Omental fat pad (tissue), 4 donors: ENCODE measurements around the gene PDE11A. TPM values are rescaled to one million over a fixed set of nuclear protein-coding genes. Genes with fewer than 3 reads are reported as not detected.

Experiments
- ATAC-seq: fragments of 150-250 bp; one replicate; pipeline ENCODE4 v1.9.1; 2016; ENCODE audit warnings: mild to moderate bottlenecking, moderate library complexity; ENCODE audit not compliant: low FRiP score
- DNase-seq: peaks from one replicate; pipeline ENCODE4 v3.0.0-alpha.2; 2019; ENCODE audit warnings: low spot score
- CTCF ChIP-seq, 3 donors: fragments of 450-650 bp; IDR thresholded peaks; one replicate each; pipeline ENCODE4 v1.5.1; 2016 to 2017; ENCODE audit warnings: antibody characterized with exemption in 3 of 3, mild to moderate bottlenecking in 3 of 3, moderate library complexity in 2 of 3
- total RNA-seq, 4 donors: library from RNA; depleted of rRNA; stranded (reverse); fragments of >200 nt; gene quantifications; one replicate each; pipeline ENCODE4 v1.1.0, GENCODE V29; 2016

PDE11A gene
- total RNA-seq, 4 donors from 2014 or later, result 0.16 to 0.65 TPM; not detected in 2

DNA sequence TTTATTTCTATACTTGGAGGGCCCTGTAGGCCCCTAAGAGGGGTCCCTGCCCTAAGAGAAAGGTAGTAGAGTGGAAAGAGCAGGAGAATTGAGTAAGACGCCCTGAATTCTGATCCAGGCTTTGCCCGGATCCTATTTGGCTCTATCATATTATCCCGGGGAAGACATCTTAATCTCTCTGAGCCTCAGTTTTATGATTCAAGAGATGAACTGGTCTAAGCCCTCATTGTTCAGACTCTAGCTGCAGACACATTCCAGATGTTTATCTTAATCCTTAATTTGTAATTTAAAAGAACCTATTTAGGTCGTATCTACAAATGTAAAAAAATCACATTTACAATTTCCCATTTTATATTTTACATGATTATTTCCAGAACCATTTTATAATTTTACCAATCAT is 459.9 kb downstream of the PDE11A start:
- no peak for DNase-seq
- ATAC-seq, result no peak
- no peak for TF ChIP-seq CTCF (IDR thresholded peaks at IDR 0.05)

GRCh38 chr2:177611310-177611886 is 461.2 kb downstream of the PDE11A start:
- ATAC-seq (no peak), DNase-seq (no peak)
- TF ChIP-seq CTCF (IDR thresholded peaks at IDR 0.05), result no peak

DNA sequence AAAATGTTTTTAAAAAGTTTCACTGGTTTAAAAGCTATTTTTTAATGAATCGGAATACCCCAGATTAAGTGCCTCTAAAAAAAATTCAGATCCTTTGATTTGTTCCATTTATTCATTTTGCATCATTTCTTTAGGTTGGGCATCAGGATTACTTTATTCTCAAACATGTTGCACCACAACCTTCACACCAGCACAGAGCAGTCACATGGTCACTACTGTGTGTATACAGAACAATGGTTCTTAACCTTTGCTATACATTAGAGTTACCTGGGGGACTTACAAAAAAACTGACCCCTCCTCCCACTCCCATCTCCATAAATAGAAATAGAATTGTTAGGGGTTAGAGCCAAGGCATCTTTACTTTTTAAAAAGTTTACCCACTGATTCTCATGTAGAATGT is 461.8 kb downstream of the PDE11A start:
- ATAC-seq (no peak), DNase-seq (no peak)
- no peak for TF ChIP-seq CTCF (IDR thresholded peaks at IDR 0.05)

GRCh38 chr2:177606636-177607035 is 465.9 kb downstream of the PDE11A start:
- TF ChIP-seq CTCF (IDR thresholded peaks at IDR 0.05), result no peak
- DNase-seq, result no peak
- ATAC-seq, result no peak

GRCh38 chr2:177604271-177605065 is 468.1 kb downstream of the PDE11A start:
- TF ChIP-seq CTCF (IDR thresholded peaks at IDR 0.05), result no peak
- ATAC-seq (peak; percentile 89), DNase-seq (no peak)

- no peak for TF ChIP-seq CTCF (IDR thresholded peaks at IDR 0.05)
- DNase-seq (no peak), ATAC-seq (no peak)
These were observed 468.8 kb downstream of the PDE11A start for GRCh38 chr2:177603768-177604167.

GRCh38 chr2:177603181-177603580 is 469.4 kb downstream of the PDE11A start:
- no peak for ATAC-seq
- no peak for TF ChIP-seq CTCF (IDR thresholded peaks at IDR 0.05)
- DNase-seq, result no peak
